Mesenchymal stem cell (in vitro differentiated cells and primary cell): ENCODE data around the gene PPP1R3E. TPM values are rescaled to one million over a fixed set of nuclear protein-coding genes. Genes with fewer than 3 reads are reported as not detected.

Source experiments
- DNase-seq: peaks from one replicate; pipeline ENCODE4 v3.0.0-alpha.2; 2013
- H2AFZ ChIP-seq: one replicate; pipeline ENCODE4 v1.6.1; 2013; ENCODE audit warnings: low read depth, mild to moderate bottlenecking, control low read depth, inconsistent platforms, low read length, moderate library complexity
- H2AK5ac ChIP-seq: 2 replicates; pipeline ENCODE4 v1.6.1; 2013; ENCODE audit warnings: low read length, moderate library complexity, mild to moderate bottlenecking, inconsistent platforms; ENCODE audit not compliant: severe bottlenecking
- H2BK120ac ChIP-seq: one replicate; pipeline ENCODE4 v1.6.1; 2013; ENCODE audit warnings: low read depth, mild to moderate bottlenecking, inconsistent platforms, low read length, moderate library complexity
- H2BK12ac ChIP-seq, 2 experiments: one replicate each; pipeline ENCODE4 v1.6.1; 2013; ENCODE audit warnings: inconsistent platforms in 2 of 2, low read length in 2 of 2, mild to moderate bottlenecking in 2 of 2, moderate library complexity in 2 of 2, control low read depth in 1 of 2
- H2BK15ac ChIP-seq: one replicate; pipeline ENCODE4 v1.6.1; 2013; ENCODE audit warnings: mild to moderate bottlenecking, low read depth, inconsistent platforms; ENCODE audit not compliant: poor library complexity, severe bottlenecking
- H2BK5ac ChIP-seq: 2 replicates; pipeline ENCODE4 v1.6.1; 2013; ENCODE audit warnings: low read depth, mild to moderate bottlenecking, low read length, control low read depth, inconsistent platforms; ENCODE audit not compliant: poor library complexity, severe bottlenecking
- H3K14ac ChIP-seq, 2 experiments: one replicate each; pipeline ENCODE4 v1.6.1; 2013; ENCODE audit warnings: inconsistent platforms in 2 of 2, low read length in 2 of 2, control low read depth in 1 of 2, mild to moderate bottlenecking in 1 of 2, moderate library complexity in 1 of 2
- H3K18ac ChIP-seq, 2 experiments: one replicate each; pipeline ENCODE4 v1.6.1; 2013; ENCODE audit warnings: inconsistent platforms in 2 of 2, low read length in 2 of 2, control low read depth in 1 of 2, low read depth in 1 of 2, mild to moderate bottlenecking in 1 of 2
- H3K23ac ChIP-seq, 2 experiments: one replicate each; pipeline ENCODE4 v1.6.1; 2013; ENCODE audit warnings: inconsistent platforms in 2 of 2, low read length in 2 of 2, mild to moderate bottlenecking in 2 of 2, moderate library complexity in 2 of 2, control low read depth in 1 of 2
- H3K27ac ChIP-seq: 2 replicates; pipeline ENCODE4 v1.5.1; 2013; ENCODE audit warnings: mild to moderate bottlenecking, moderate library complexity, low read length, control low read depth, inconsistent platforms; ENCODE audit not compliant: poor library complexity, severe bottlenecking
- H3K27me3 ChIP-seq, 2 experiments: 2 replicates each; pipeline versions ENCODE4 v1.6.1 to v1.7.0; 2013; ENCODE audit warnings: low read length in 2 of 2, mild to moderate bottlenecking in 2 of 2, moderate library complexity in 2 of 2, control low read depth in 1 of 2, inconsistent platforms in 1 of 2; ENCODE audit not compliant: control insufficient read depth in 1 of 2, insufficient read depth in 1 of 2
- H3K36me3 ChIP-seq, 2 experiments: 2 replicates each; pipeline versions ENCODE4 v1.6.1 to v1.7.0; 2013; ENCODE audit warnings: low read length in 2 of 2, control low read depth in 1 of 2, inconsistent platforms in 1 of 2, low read depth in 1 of 2, mild to moderate bottlenecking in 1 of 2; ENCODE audit not compliant: insufficient read depth in 2 of 2, control insufficient read depth in 1 of 2
- H3K4ac ChIP-seq, 2 experiments: one replicate each; pipeline ENCODE4 v1.6.1; 2013; ENCODE audit warnings: inconsistent platforms in 2 of 2, low read length in 2 of 2, mild to moderate bottlenecking in 2 of 2, moderate library complexity in 2 of 2, control low read depth in 1 of 2, low read depth in 1 of 2
- H3K4me1 ChIP-seq: 2 replicates; pipeline ENCODE4 v1.6.1; 2013; ENCODE audit warnings: low read depth, low read length, control low read depth; ENCODE audit not compliant: control insufficient read depth, insufficient read depth
- H3K4me2 ChIP-seq: 2 replicates; pipeline ENCODE4 v1.6.1; 2013; ENCODE audit warnings: low read length, mild to moderate bottlenecking, inconsistent platforms; ENCODE audit not compliant: poor library complexity, severe bottlenecking
- H3K4me3 ChIP-seq, 2 experiments: 2 replicates each; pipeline versions ENCODE4 v1.5.1 to v1.7.0; 2013; ENCODE audit warnings: low read length in 2 of 2, mild to moderate bottlenecking in 2 of 2, control low read depth in 1 of 2, low read depth in 1 of 2; ENCODE audit not compliant: insufficient read depth in 1 of 2
- H3K79me1 ChIP-seq: replicated peaks from 2 replicates; pipeline ENCODE4 v1.6.1; 2013; ENCODE audit warnings: mild to moderate bottlenecking, control low read depth, low read length, inconsistent platforms; ENCODE audit not compliant: poor library complexity, severe bottlenecking
- H3K9ac ChIP-seq: 2 replicates; pipeline ENCODE4 v1.7.0; 2013; ENCODE audit warnings: mild to moderate bottlenecking, low read length, moderate library complexity
- H3K9me3 ChIP-seq: 2 replicates; pipeline ENCODE4 v1.7.0; 2013; ENCODE audit warnings: mild to moderate bottlenecking, low read length; ENCODE audit not compliant: control insufficient read depth
- H4K8ac ChIP-seq: one replicate; pipeline ENCODE4 v1.6.1; 2013; ENCODE audit warnings: inconsistent platforms, mild to moderate bottlenecking, low read length, moderate library complexity
- H4K91ac ChIP-seq: one replicate; pipeline ENCODE4 v1.6.1; 2013; ENCODE audit warnings: mild to moderate bottlenecking, low read length, inconsistent platforms
- WGBS: methylation state at CpG from one replicate; pipeline ENCODE4 v1.1.7; 2013; ENCODE audit warnings: mixed read lengths; 5-methylcytosine and 5-hydroxymethylcytosine counted together
- small RNA-seq: library from polyadenylated mRNA; stranded (forward); fragments of <200 nt; extraction: miRNeasy Mini kit (QIAGEN cat#:217004); gene quantifications from one replicate; pipeline ENCODE3, GENCODE V24; 2013; ENCODE audit warnings: low read depth

The PPP1R3E gene

GRCh38 chr14:23248601-23249000 lies 54.1 kb downstream of the PPP1R3E start:
- Histone ChIP-seq H4K91ac (no peak overlapping the region), H2BK15ac (no peak overlapping the region), H3K4ac (no peak overlapping the region), H3K9me3 (no peaks in the 10 kb centered on the region), H2BK120ac (no peak overlapping the region), H3K4me2 (no peak overlapping the region), H3K4me3 (no peak overlapping the region), H4K8ac (no peak overlapping the region), H2AK5ac (no peak overlapping the region), H3K36me3 (no peaks in the 10 kb centered on the region), H3K9ac (no peak overlapping the region), H3K14ac (no peak overlapping the region), H3K18ac (no peak overlapping the region), H3K27me3 (peaks cover 5 to 9% of the 10 kb centered on the region in 2 experiments), H3K79me1 (no peaks in the 10 kb centered on the region), H3K27ac (no peak overlapping the region), H2AFZ (no peak overlapping the region), H3K4me1 (peaks cover 1% of the 10 kb centered on the region), H3K23ac (no peak overlapping the region), H2BK12ac (no peak overlapping the region), H2BK5ac (no peak overlapping the region)
- WGBS = no CpG with 5 or more reads among the region's 7 CpGs
- DNase-seq = peak; percentile 61

Small RNAs within 50 kb of the gene (small RNA-seq; reads per million reads assigned to genes)
- not detected for gene RNU6-1046P
